Measurements from ENCODE around the gene PDILT.
"Not testable (repeated sequence)": the region's sequence is repeated elsewhere in the genome, so short reads cannot be mapped to it uniquely, and the experiment has no call there.

The PDILT gene

GRCh38 chr16:20404637-20405036, at the start of gene PDILT:
PDILT (minus strand) TSS chr16:20404737; CDS start chr16:20399300, 5,437 bp downstream.
- H3K4me3 ChIP-seq (ENCODE audit: low read length in 2 of 2) = no peak within 1 kb of the TSS
- no peak within 1 kb of the TSS for H3K9ac ChIP-seq (ENCODE audit: low read depth in 1 of 2, low read length in 2 of 2)
- peaks cover 0 to under 1% of the 10 kb centered on the region in 2 donors for H3K4me1 ChIP-seq (ENCODE audit: control insufficient read depth in 2 of 2, insufficient read depth in 2 of 2, low read length in 2 of 2)
- no peaks in the 10 kb centered on the region for H3K27me3 ChIP-seq (ENCODE audit: control insufficient read depth in 2 of 2, insufficient read depth in 2 of 2, low read length in 2 of 2)
- H3K36me3 ChIP-seq (ENCODE audit: control insufficient read depth in 2 of 2, insufficient read depth in 2 of 2, low read length in 2 of 2) = no peaks in the 10 kb centered on the region
- H3K27ac ChIP-seq (ENCODE audit: low read depth in 2 of 2, low read length in 2 of 2) = no peak within 1 kb of the TSS
- H3K9me3 ChIP-seq (ENCODE audit: control insufficient read depth in 2 of 2, low read length in 2 of 2) = no peaks in the 10 kb centered on the region

GRCh38 chr16:20453633-20454032, 49.1 kb upstream of the PDILT start:
- H3K9ac ChIP-seq (ENCODE audit: low read depth in 1 of 2, low read length in 2 of 2); H3K27ac ChIP-seq (ENCODE audit: low read depth in 2 of 2, low read length in 2 of 2): not testable (repeated sequence)

GRCh38 chr16:20451364-20451763, 46.8 kb upstream of the PDILT start, which contains the start of gene ACSM2A:
ACSM2A (plus strand) TSS chr16:20451521; CDS start chr16:20460115, 8,594 bp downstream.
- not testable (repeated sequence) for H3K27me3 ChIP-seq (ENCODE audit: control insufficient read depth in 2 of 2, insufficient read depth in 2 of 2, low read length in 2 of 2); H3K4me3 ChIP-seq (ENCODE audit: low read length in 2 of 2); H3K36me3 ChIP-seq (ENCODE audit: control insufficient read depth in 2 of 2, insufficient read depth in 2 of 2, low read length in 2 of 2); H3K9me3 ChIP-seq (ENCODE audit: control insufficient read depth in 2 of 2, low read length in 2 of 2); H3K4me1 ChIP-seq (ENCODE audit: control insufficient read depth in 2 of 2, insufficient read depth in 2 of 2, low read length in 2 of 2); H3K27ac ChIP-seq (ENCODE audit: low read depth in 2 of 2, low read length in 2 of 2); H3K9ac ChIP-seq (ENCODE audit: low read depth in 1 of 2, low read length in 2 of 2)

More at GRCh38 chr16:20453633-20454032, 49.1 kb upstream of the PDILT start:
- not testable (repeated sequence) for H3K27me3 ChIP-seq (ENCODE audit: control insufficient read depth in 2 of 2, insufficient read depth in 2 of 2, low read length in 2 of 2); H3K4me1 ChIP-seq (ENCODE audit: control insufficient read depth in 2 of 2, insufficient read depth in 2 of 2, low read length in 2 of 2); H3K4me3 ChIP-seq (ENCODE audit: low read length in 2 of 2); H3K36me3 ChIP-seq (ENCODE audit: control insufficient read depth in 2 of 2, insufficient read depth in 2 of 2, low read length in 2 of 2); H3K9me3 ChIP-seq (ENCODE audit: control insufficient read depth in 2 of 2, low read length in 2 of 2)

- not testable (repeated sequence) for H3K36me3 ChIP-seq (ENCODE audit: control insufficient read depth in 2 of 2, insufficient read depth in 2 of 2, low read length in 2 of 2); H3K27ac ChIP-seq (ENCODE audit: low read depth in 2 of 2, low read length in 2 of 2); H3K27me3 ChIP-seq (ENCODE audit: control insufficient read depth in 2 of 2, insufficient read depth in 2 of 2, low read length in 2 of 2); H3K4me3 ChIP-seq (ENCODE audit: low read length in 2 of 2); H3K9me3 ChIP-seq (ENCODE audit: control insufficient read depth in 2 of 2, low read length in 2 of 2); H3K4me1 ChIP-seq (ENCODE audit: control insufficient read depth in 2 of 2, insufficient read depth in 2 of 2, low read length in 2 of 2); H3K9ac ChIP-seq (ENCODE audit: low read depth in 1 of 2, low read length in 2 of 2)
Observed at GRCh38 chr16:20446652-20447393, 42.3 kb upstream of the PDILT start.

- H3K4me1 ChIP-seq (ENCODE audit: control insufficient read depth in 2 of 2, insufficient read depth in 2 of 2, low read length in 2 of 2); H3K4me3 ChIP-seq (ENCODE audit: low read length in 2 of 2); H3K27me3 ChIP-seq (ENCODE audit: control insufficient read depth in 2 of 2, insufficient read depth in 2 of 2, low read length in 2 of 2); H3K9ac ChIP-seq (ENCODE audit: low read depth in 1 of 2, low read length in 2 of 2); H3K27ac ChIP-seq (ENCODE audit: low read depth in 2 of 2, low read length in 2 of 2); H3K9me3 ChIP-seq (ENCODE audit: control insufficient read depth in 2 of 2, low read length in 2 of 2); H3K36me3 ChIP-seq (ENCODE audit: control insufficient read depth in 2 of 2, insufficient read depth in 2 of 2, low read length in 2 of 2): not testable (repeated sequence)
Observed at GRCh38 chr16:20441859-20442258, 37.3 kb upstream of the PDILT start.

- Histone ChIP-seq H3K27me3 (ENCODE audit: control insufficient read depth in 2 of 2, insufficient read depth in 2 of 2, low read length in 2 of 2) (no peaks in the 10 kb centered on the region), H3K9me3 (ENCODE audit: control insufficient read depth in 2 of 2, low read length in 2 of 2) (no peaks in the 10 kb centered on the region), H3K27ac (ENCODE audit: low read depth in 2 of 2, low read length in 2 of 2) (no peak overlapping the region), H3K9ac (ENCODE audit: low read depth in 1 of 2, low read length in 2 of 2) (no peak overlapping the region), H3K4me3 (ENCODE audit: low read length in 2 of 2) (no peak overlapping the region), H3K36me3 (ENCODE audit: control insufficient read depth in 2 of 2, insufficient read depth in 2 of 2, low read length in 2 of 2) (no peaks in the 10 kb centered on the region), H3K4me1 (ENCODE audit: control insufficient read depth in 2 of 2, insufficient read depth in 2 of 2, low read length in 2 of 2) (no peaks in the 10 kb centered on the region)
Observed at GRCh38 chr16:20441191-20441590, 36.7 kb upstream of the PDILT start.

- not testable (repeated sequence) for H3K9me3 ChIP-seq (ENCODE audit: control insufficient read depth in 2 of 2, low read length in 2 of 2); H3K9ac ChIP-seq (ENCODE audit: low read depth in 1 of 2, low read length in 2 of 2); H3K36me3 ChIP-seq (ENCODE audit: control insufficient read depth in 2 of 2, insufficient read depth in 2 of 2, low read length in 2 of 2); H3K27ac ChIP-seq (ENCODE audit: low read depth in 2 of 2, low read length in 2 of 2); H3K4me1 ChIP-seq (ENCODE audit: control insufficient read depth in 2 of 2, insufficient read depth in 2 of 2, low read length in 2 of 2); H3K4me3 ChIP-seq (ENCODE audit: low read length in 2 of 2); H3K27me3 ChIP-seq (ENCODE audit: control insufficient read depth in 2 of 2, insufficient read depth in 2 of 2, low read length in 2 of 2)
Observed at GRCh38 chr16:20440731-20441130, 36.2 kb upstream of the PDILT start.

GRCh38 chr16:20439820-20440231, 35.3 kb upstream of the PDILT start:
- not testable (repeated sequence) for H3K27ac ChIP-seq (ENCODE audit: low read depth in 2 of 2, low read length in 2 of 2); H3K4me1 ChIP-seq (ENCODE audit: control insufficient read depth in 2 of 2, insufficient read depth in 2 of 2, low read length in 2 of 2); H3K9ac ChIP-seq (ENCODE audit: low read depth in 1 of 2, low read length in 2 of 2); H3K9me3 ChIP-seq (ENCODE audit: control insufficient read depth in 2 of 2, low read length in 2 of 2); H3K27me3 ChIP-seq (ENCODE audit: control insufficient read depth in 2 of 2, insufficient read depth in 2 of 2, low read length in 2 of 2); H3K36me3 ChIP-seq (ENCODE audit: control insufficient read depth in 2 of 2, insufficient read depth in 2 of 2, low read length in 2 of 2); H3K4me3 ChIP-seq (ENCODE audit: low read length in 2 of 2)

- not testable (repeated sequence) for H3K36me3 ChIP-seq (ENCODE audit: control insufficient read depth in 2 of 2, insufficient read depth in 2 of 2, low read length in 2 of 2); H3K27ac ChIP-seq (ENCODE audit: low read depth in 2 of 2, low read length in 2 of 2); H3K4me1 ChIP-seq (ENCODE audit: control insufficient read depth in 2 of 2, insufficient read depth in 2 of 2, low read length in 2 of 2); H3K9ac ChIP-seq (ENCODE audit: low read depth in 1 of 2, low read length in 2 of 2); H3K4me3 ChIP-seq (ENCODE audit: low read length in 2 of 2); H3K9me3 ChIP-seq (ENCODE audit: control insufficient read depth in 2 of 2, low read length in 2 of 2); H3K27me3 ChIP-seq (ENCODE audit: control insufficient read depth in 2 of 2, insufficient read depth in 2 of 2, low read length in 2 of 2)
Observed at GRCh38 chr16:20438950-20439349, 34.4 kb upstream of the PDILT start.

- no peak overlapping the region for H3K9ac ChIP-seq (ENCODE audit: low read depth in 1 of 2, low read length in 2 of 2)
- no peaks in the 10 kb centered on the region for H3K27me3 ChIP-seq (ENCODE audit: control insufficient read depth in 2 of 2, insufficient read depth in 2 of 2, low read length in 2 of 2)
- H3K4me1 ChIP-seq (ENCODE audit: control insufficient read depth in 2 of 2, insufficient read depth in 2 of 2, low read length in 2 of 2) = no peaks in the 10 kb centered on the region
- H3K9me3 ChIP-seq (ENCODE audit: control insufficient read depth in 2 of 2, low read length in 2 of 2) = no peaks in the 10 kb centered on the region
- H3K36me3 ChIP-seq (ENCODE audit: control insufficient read depth in 2 of 2, insufficient read depth in 2 of 2, low read length in 2 of 2) = no peaks in the 10 kb centered on the region
- H3K27ac ChIP-seq (ENCODE audit: low read depth in 2 of 2, low read length in 2 of 2) = no peak overlapping the region
- no peak overlapping the region for H3K4me3 ChIP-seq (ENCODE audit: low read length in 2 of 2)
Observed at GRCh38 chr16:20430948-20431347, 26.4 kb upstream of the PDILT start.

- not testable (repeated sequence) for H3K9ac ChIP-seq (ENCODE audit: low read depth in 1 of 2, low read length in 2 of 2)
Observed at GRCh38 chr16:20430480-20430879, 25.9 kb upstream of the PDILT start.

More at GRCh38 chr16:20430480-20430879, 25.9 kb upstream of the PDILT start:
- H3K27ac ChIP-seq (ENCODE audit: low read depth in 2 of 2, low read length in 2 of 2); H3K27me3 ChIP-seq (ENCODE audit: control insufficient read depth in 2 of 2, insufficient read depth in 2 of 2, low read length in 2 of 2); H3K4me3 ChIP-seq (ENCODE audit: low read length in 2 of 2); H3K36me3 ChIP-seq (ENCODE audit: control insufficient read depth in 2 of 2, insufficient read depth in 2 of 2, low read length in 2 of 2); H3K4me1 ChIP-seq (ENCODE audit: control insufficient read depth in 2 of 2, insufficient read depth in 2 of 2, low read length in 2 of 2); H3K9me3 ChIP-seq (ENCODE audit: control insufficient read depth in 2 of 2, low read length in 2 of 2): not testable (repeated sequence)
